NT2/D1 (cell line): ENCODE results near the gene YAP1.

Source experiments
- DNase-seq: peaks from one replicate; pipeline ENCODE4 v3.0.0-alpha.2; 2011; ENCODE audit warnings: low read depth, low spot score
- H3K27me3 ChIP-seq: 2 replicates; pipeline ENCODE4 v1.6.0; 2011; ENCODE audit warnings: mild to moderate bottlenecking; ENCODE audit not compliant: insufficient read length, insufficient read depth
- H3K36me3 ChIP-seq: 2 replicates; pipeline ENCODE4 v1.6.1; 2011; ENCODE audit warnings: mild to moderate bottlenecking, low read length, mixed read lengths; ENCODE audit not compliant: insufficient read depth, insufficient read length
- H3K4me1 ChIP-seq: 2 replicates; pipeline ENCODE4 v1.5.1; 2011; ENCODE audit not compliant: insufficient read depth, insufficient read length
- H3K4me3 ChIP-seq: 2 replicates; pipeline ENCODE4 v1.5.1; 2011; ENCODE audit warnings: low read depth; ENCODE audit not compliant: insufficient read length
- H3K9ac ChIP-seq: 2 replicates; pipeline ENCODE4 v1.6.0; 2011; ENCODE audit warnings: low read depth; ENCODE audit not compliant: insufficient read length
- H3K9me3 ChIP-seq: 2 replicates; pipeline ENCODE4 v1.5.1; 2011; ENCODE audit warnings: mild to moderate bottlenecking, low read length; ENCODE audit not compliant: insufficient read depth
- SUZ12 ChIP-seq: IDR thresholded peaks from 2 replicates; pipeline ENCODE4 v1.6.1; 2011; ENCODE audit not compliant: insufficient read length, insufficient read depth; ENCODE audit errors: extremely low read depth
- YY1 ChIP-seq: IDR thresholded peaks from 2 replicates; pipeline ENCODE4 v1.6.1; 2011; ENCODE audit not compliant: insufficient read length, insufficient read depth
- ZNF274 ChIP-seq: IDR thresholded peaks from 2 replicates; pipeline ENCODE4 v1.6.1; 2011; ENCODE audit warnings: mild to moderate bottlenecking, low read depth, low read length

Gene YAP1

GRCh38 chr11:102243399-102243884, 133.2 kb downstream of the YAP1 start:
- no peak for DNase-seq
- Histone ChIP-seq H3K4me3 (no peak overlapping the region), H3K36me3 (no peaks in the 10 kb centered on the region), H3K4me1 (no peaks in the 10 kb centered on the region), H3K9ac (no peak overlapping the region), H3K9me3 (no peaks in the 10 kb centered on the region), H3K27me3 (no peaks in the 10 kb centered on the region)
- TF ChIP-seq SUZ12 (no peak), ZNF274 (no peak), YY1 (no peak)

GRCh38 chr11:102244681-102245409, 134.6 kb downstream of the YAP1 start:
- no peak overlapping the region for H3K4me3 ChIP-seq
- TF ChIP-seq SUZ12 (no peak), ZNF274 (no peak), YY1 (no peak)
- H3K9ac ChIP-seq: no peak overlapping the region
- DNase-seq: no peak
- no peaks in the 10 kb centered on the region for H3K9me3 ChIP-seq
- H3K27me3 ChIP-seq: no peaks in the 10 kb centered on the region
- H3K36me3 ChIP-seq: no peaks in the 10 kb centered on the region
- no peaks in the 10 kb centered on the region for H3K4me1 ChIP-seq

GRCh38 chr11:102251423-102251822, 141.2 kb downstream of the YAP1 start:
- Histone ChIP-seq H3K4me3 (no peak overlapping the region), H3K9ac (no peak overlapping the region), H3K4me1 (peaks cover 2% of the 10 kb centered on the region), H3K36me3 (no peaks in the 10 kb centered on the region), H3K27me3 (no peaks in the 10 kb centered on the region), H3K9me3 (no peaks in the 10 kb centered on the region)
- no peak for TF ChIP-seq YY1
- TF ChIP-seq ZNF274: no peak
- no peak for DNase-seq

- Histone ChIP-seq H3K27me3 (no peaks in the 10 kb centered on the region), H3K4me3 (no peak overlapping the region), H3K4me1 (peaks cover 2% of the 10 kb centered on the region), H3K9me3 (no peaks in the 10 kb centered on the region), H3K9ac (no peak overlapping the region), H3K36me3 (no peaks in the 10 kb centered on the region)
- no peak for DNase-seq
- TF ChIP-seq ZNF274 (no peak), YY1 (no peak), SUZ12 (no peak)
Measured at GRCh38 chr11:102252339-102252891, 142.2 kb downstream of the YAP1 start.

GRCh38 chr11:102253020-102253715, 142.9 kb downstream of the YAP1 start:
- peaks cover 2% of the 10 kb centered on the region for H3K4me1 ChIP-seq
- H3K9ac ChIP-seq: no peak overlapping the region
- TF ChIP-seq YY1 (no peak), SUZ12 (no peak), ZNF274 (no peak)
- H3K27me3 ChIP-seq: no peaks in the 10 kb centered on the region
- H3K9me3 ChIP-seq: no peaks in the 10 kb centered on the region
- no peak overlapping the region for H3K4me3 ChIP-seq
- no peak for DNase-seq
- H3K36me3 ChIP-seq: no peaks in the 10 kb centered on the region

GRCh38 chr11:102254047-102254446, 143.8 kb downstream of the YAP1 start:
- no peak for DNase-seq
- H3K4me3 ChIP-seq: no peak overlapping the region
- peaks cover 2% of the 10 kb centered on the region for H3K4me1 ChIP-seq
- TF ChIP-seq SUZ12 (no peak), YY1 (no peak), ZNF274 (no peak)
- H3K9ac ChIP-seq: no peak overlapping the region
- no peaks in the 10 kb centered on the region for H3K9me3 ChIP-seq
- H3K27me3 ChIP-seq: no peaks in the 10 kb centered on the region
- no peaks in the 10 kb centered on the region for H3K36me3 ChIP-seq

GRCh38 chr11:102256251-102256650, 146.0 kb downstream of the YAP1 start:
- Histone ChIP-seq H3K9me3 (no peaks in the 10 kb centered on the region), H3K4me3 (no peak overlapping the region), H3K9ac (no peak overlapping the region), H3K4me1 (peaks cover 2% of the 10 kb centered on the region), H3K36me3 (no peaks in the 10 kb centered on the region), H3K27me3 (no peaks in the 10 kb centered on the region)
- TF ChIP-seq ZNF274: no peak
- no peak for TF ChIP-seq SUZ12
- TF ChIP-seq YY1: no peak
- no peak for DNase-seq
